ENCODE results near the gene ATG4D.
"Not testable (repeated sequence)": the region's sequence is repeated elsewhere in the genome, so short reads cannot be mapped to it uniquely, and the experiment has no call there.

- not testable (repeated sequence) for TF ChIP-seq CTCF, POLR2A (IDR thresholded peaks at IDR 0.05)
Measured at GRCh38 chr19:10526887-10527286, 16.8 kb upstream of the ATG4D start.
